CD4-positive, alpha-beta T cell (primary cell): Measurements from ENCODE around the gene TMEM121. TPM values are rescaled to one million over a fixed set of nuclear protein-coding genes. Genes with fewer than 3 reads are reported as not detected.
A peak's percentile ranks its signal among the peaks of the same experiment; 100 is the strongest.

Source experiments
- ATAC-seq: fragments of 200-7000 bp; cut with Tn5 transposase; one replicate; pipeline ENCODE4 v1.10.0; 2022; ENCODE audit warnings: mild to moderate bottlenecking; ENCODE audit not compliant: poor library complexity
- CTCF ChIA-PET: fragments of 350-600 bp; sonication (Branson Sonifier 250); formaldehyde crosslinking; loops from one replicate; lab custom pipeline; 2021; ENCODE audit warnings: antibody characterized with exemption, inconsistent platforms; lab: Charles Lee
- POLR2A ChIA-PET: fragments of 350-600 bp; sonication (Branson Sonifier 250); formaldehyde crosslinking; loops from one replicate; lab custom pipeline; 2021; ENCODE audit warnings: antibody characterized with exemption, inconsistent platforms; lab: Charles Lee
- DNase-seq, 14 experiments: peaks; one replicate each; pipeline ENCODE4 v3.0.0-alpha.2; 2013 to 2020; ENCODE audit warnings: mixed read lengths in 2 of 14
- H3K27ac ChIP-seq, 2 donors: one replicate each; pipeline versions ENCODE4 v1.5.1 to v1.7.0; 2013; ENCODE audit warnings: low read length in 2 of 2, low read depth in 1 of 2, mild to moderate bottlenecking in 1 of 2
- H3K27me3 ChIP-seq, 2 experiments: 1 replicate in 1 of 2; 2 replicates in 1 of 2; pipeline versions ENCODE4 v1.6.1 to v1.7.0; 2013; ENCODE audit warnings: low read length in 2 of 2, control low read depth in 1 of 2, mild to moderate bottlenecking in 1 of 2, moderate library complexity in 1 of 2; ENCODE audit not compliant: insufficient read depth in 2 of 2, control insufficient read depth in 1 of 2
- H3K36me3 ChIP-seq: one replicate; pipeline ENCODE4 v1.6.1; 2013; ENCODE audit warnings: low read length, control low read depth; ENCODE audit not compliant: insufficient read depth
- H3K4me1 ChIP-seq: one replicate; pipeline ENCODE4 v1.6.1; 2013; ENCODE audit warnings: low read length, control low read depth; ENCODE audit not compliant: insufficient read depth
- H3K4me3 ChIP-seq: one replicate; pipeline ENCODE4 v1.5.1; 2013; ENCODE audit warnings: mild to moderate bottlenecking, low read length, moderate library complexity
- H3K9me3 ChIP-seq, 2 experiments: 1 replicate in 1 of 2; 2 replicates in 1 of 2; pipeline versions ENCODE4 v1.6.1 to v1.7.0; 2013; ENCODE audit warnings: low read length in 2 of 2, mild to moderate bottlenecking in 2 of 2, control low read depth in 1 of 2, moderate library complexity in 1 of 2; ENCODE audit not compliant: control insufficient read depth in 1 of 2, insufficient read depth in 1 of 2
- H3K27ac Mint-ChIP-seq: one replicate; pipeline ENCODE4 v1.8.0; 2020; ENCODE audit warnings: mixed read lengths
- H3K27me3 Mint-ChIP-seq: one replicate; pipeline ENCODE4 v1.8.0; 2021; ENCODE audit warnings: mixed read lengths
- H3K36me3 Mint-ChIP-seq: one replicate; pipeline ENCODE4 v1.8.0; 2021; ENCODE audit warnings: low read depth, mixed read lengths
- H3K4me1 Mint-ChIP-seq: one replicate; pipeline ENCODE4 v1.8.0; 2021; ENCODE audit warnings: low read depth, mixed read lengths
- H3K4me3 Mint-ChIP-seq: one replicate; pipeline ENCODE4 v1.8.0; 2020; ENCODE audit warnings: mild to moderate bottlenecking, mixed read lengths
- H3K9me3 Mint-ChIP-seq: one replicate; pipeline ENCODE4 v1.8.0; 2020; ENCODE audit warnings: mixed read lengths
- CTCF ChIP-seq: fragments of 200-600 bp; IDR thresholded peaks from one replicate; pipeline ENCODE4 v1.8.0; 2022; ENCODE audit warnings: antibody characterized with exemption, mild to moderate bottlenecking
- intact Hi-C, 2 experiments: fragments of 100-400 bp; cut with DNase I in 1 of 2; cut with micrococcal nuclease in 1 of 2; formaldehyde crosslinking; loops; one replicate each; pipeline versions ENCODE4 v1.15.1 to v1.9.0; 2023 to 2025; cut with DNase I, micrococcal nuclease
- total RNA-seq, 174 experiments: library from RNA in 2 of 174; stranded (reverse) in 2 of 174; gene quantifications; one replicate each; pipeline ENCODE4 v1.2.3 and lab custom pipeline; 2021 to 2026

The TMEM121 gene
- total RNA-seq, 2 experiments from 2014 or later: 1.6 to 1.7 TPM

GRCh38 chr14:105479431-105480158, 46.8 kb upstream of the TMEM121 start:
- DNase-seq: peak in 4 of 14 experiments; percentile 20 to 66 (median 38)

GRCh38 chr14:105480199-105480746, 46.1 kb upstream of the TMEM121 start:
- Histone ChIP-seq H3K36me3 (no peaks in the 10 kb centered on the region), H3K4me1 (peaks cover 95% of the 10 kb centered on the region), H3K27me3 (peaks cover 5 to 9% of the 10 kb centered on the region in 2 experiments), H3K9me3 (peaks cover 0 to 22% of the 10 kb centered on the region in 2 experiments), H3K4me3 (no peak overlapping the region), H3K27ac (peak overlapping the region; percentile 34 to 57)
- DNase-seq (no peak), ATAC-seq (no peak)
- ChIA-PET POLR2A (interaction anchor here (0.7 to 7.7 kb wide), 7 partner anchors 10 to 393 kb away, joined by 3 to 154 read pairs (median 3); partner anchors contain the start of genes BRF1, PACS2 and TEDC1), CTCF (interaction anchor here (0.7 to 3.1 kb wide), 10 partner anchors 9 to 179 kb away, joined by 3 to 155 read pairs (median 5); partner anchors contain the start of genes BRF1 and TEDC1)
- Mint-ChIP-seq H3K9me3 (no peaks in the 10 kb centered on the region), H3K4me1 (peaks cover 57% of the 10 kb centered on the region), H3K27ac (peak overlapping the region; percentile 97), H3K4me3 (peak overlapping the region; percentile 90), H3K27me3 (no peaks in the 10 kb centered on the region), H3K36me3 (peaks cover 10% of the 10 kb centered on the region)
- intact Hi-C loops: loop anchor here in 1 of 2 experiments (1.0 to 2.0 kb wide), 2 partner anchors 10 to 81 kb away; partner anchors contain the start of gene TEX22
- TF ChIP-seq CTCF: no peak

More at GRCh38 chr14:105479431-105480158, 46.8 kb upstream of the TMEM121 start:
- peak overlapping the region; percentile 84 for H3K4me3 Mint-ChIP-seq
- Histone ChIP-seq H3K36me3 (no peaks in the 10 kb centered on the region), H3K4me1 (peaks cover 94% of the 10 kb centered on the region), H3K27ac (peak overlapping the region in 1 of 2 donors; percentile 57), H3K4me3 (no peak overlapping the region), H3K27me3 (peaks cover 10% of the 10 kb centered on the region in 2 experiments), H3K9me3 (peaks cover 0 to 22% of the 10 kb centered on the region in 2 experiments)
- intact Hi-C loops: loop anchor here in 1 of 2 experiments (1.0 to 2.0 kb wide), 2 partner anchors 11 to 81 kb away; partner anchors contain the start of gene TEX22
- H3K36me3 Mint-ChIP-seq: peaks cover 8% of the 10 kb centered on the region
- POLR2A ChIA-PET: interaction anchor here (7.7 kb wide), 1 partner anchor 11 kb away, joined by 154 read pairs; the partner anchor contains the start of gene TEDC1
- H3K27me3 Mint-ChIP-seq: no peaks in the 10 kb centered on the region
- H3K4me1 Mint-ChIP-seq: peaks cover 50% of the 10 kb centered on the region
- ATAC-seq: no peak
- TF ChIP-seq CTCF: no peak
- no peaks in the 10 kb centered on the region for H3K9me3 Mint-ChIP-seq
- H3K27ac Mint-ChIP-seq: peak overlapping the region; percentile 97
- CTCF ChIA-PET: interaction anchor here (3.1 kb wide), 1 partner anchor 12 kb away, joined by 155 read pairs; the partner anchor contains the start of gene TEDC1
